H9 (cell line): ENCODE measurements around the gene FHL3. TPM values are rescaled to one million over a fixed set of nuclear protein-coding genes. Genes with fewer than 3 reads are reported as not detected.
"Not testable (repeated sequence)": the region's sequence is repeated elsewhere in the genome, so short reads cannot be mapped to it uniquely, and the experiment has no call there.

ENCODE experiments used
- DNase-seq: peaks from one replicate; pipeline ENCODE4 v3.0.0-alpha.2; 2017
- H2AFZ ChIP-seq: one replicate; pipeline ENCODE4 v1.6.1; 2013; ENCODE audit warnings: mild to moderate bottlenecking, low read length, control low read depth, moderate library complexity
- H2AK5ac ChIP-seq: 2 replicates; pipeline ENCODE4 v1.6.1; 2013; ENCODE audit warnings: low read length, control low read depth, mixed read lengths; ENCODE audit not compliant: insufficient read length
- H2BK120ac ChIP-seq: one replicate; pipeline ENCODE4 v1.6.1; 2013; ENCODE audit warnings: low read depth, mild to moderate bottlenecking, low read length, control low read depth, inconsistent platforms; ENCODE audit not compliant: poor library complexity, severe bottlenecking
- H2BK12ac ChIP-seq: 2 replicates; pipeline ENCODE4 v1.6.1; 2013; ENCODE audit warnings: low read length, control low read depth, mixed read lengths, low read depth; ENCODE audit not compliant: insufficient read length
- H2BK15ac ChIP-seq: 2 replicates; pipeline ENCODE4 v1.6.1; 2013; ENCODE audit warnings: low read depth, low read length, control low read depth
- H2BK20ac ChIP-seq: one replicate; pipeline ENCODE4 v1.6.1; 2013; ENCODE audit warnings: low read depth, mild to moderate bottlenecking, low read length, control low read depth, inconsistent platforms; ENCODE audit not compliant: poor library complexity, severe bottlenecking
- H2BK5ac ChIP-seq: 2 replicates; pipeline ENCODE4 v1.6.1; 2013; ENCODE audit warnings: low read length, control low read depth, mixed read lengths; ENCODE audit not compliant: insufficient read length
- H3K14ac ChIP-seq: 2 replicates; pipeline ENCODE4 v1.6.1; 2013; ENCODE audit warnings: low read length, control low read depth; ENCODE audit not compliant: insufficient read depth
- H3K18ac ChIP-seq: 2 replicates; pipeline ENCODE4 v1.6.1; 2013; ENCODE audit warnings: low read depth, mild to moderate bottlenecking, mixed read lengths, low read length, control low read depth; ENCODE audit not compliant: insufficient read length
- H3K23ac ChIP-seq: 2 replicates; pipeline ENCODE4 v1.6.1; 2013; ENCODE audit warnings: low read length, control low read depth, mixed read lengths, low read depth; ENCODE audit not compliant: insufficient read length
- H3K23me2 ChIP-seq: 2 replicates; pipeline ENCODE4 v1.6.1; 2013; ENCODE audit warnings: low read depth, mild to moderate bottlenecking, mixed read lengths, low read length, control low read depth; ENCODE audit not compliant: insufficient read length, poor library complexity, severe bottlenecking
- H3K27ac ChIP-seq: 2 replicates; pipeline ENCODE4 v1.5.1; 2013; ENCODE audit warnings: low read length, control low read depth, mixed read lengths, low read depth; ENCODE audit not compliant: insufficient read length
- H3K27me3 ChIP-seq: 2 replicates; pipeline ENCODE4 v1.6.1; 2013; ENCODE audit warnings: low read length, control low read depth, inconsistent platforms; ENCODE audit not compliant: insufficient read depth
- H3K4ac ChIP-seq: 2 replicates; pipeline ENCODE4 v1.6.1; 2013; ENCODE audit warnings: low read depth, mild to moderate bottlenecking, control low read depth, inconsistent platforms, low read length, moderate library complexity
- H3K4me1 ChIP-seq: 2 replicates; pipeline ENCODE4 v1.6.1; 2013; ENCODE audit warnings: low read length, control low read depth, inconsistent platforms; ENCODE audit not compliant: insufficient read depth
- H3K4me2 ChIP-seq: 2 replicates; pipeline ENCODE4 v1.6.1; 2013; ENCODE audit warnings: low read length, control low read depth, mixed read lengths; ENCODE audit not compliant: insufficient read length, insufficient read depth
- H3K56ac ChIP-seq: 2 replicates; pipeline ENCODE4 v1.6.1; 2013; ENCODE audit warnings: low read depth, mild to moderate bottlenecking, mixed read lengths, low read length, control low read depth; ENCODE audit not compliant: insufficient read length
- H3K79me1 ChIP-seq: 2 replicates; pipeline ENCODE4 v1.6.1; 2013; ENCODE audit warnings: low read depth, mild to moderate bottlenecking, moderate library complexity, low read length, control low read depth, inconsistent platforms; ENCODE audit not compliant: insufficient read depth, poor library complexity, severe bottlenecking
- H3K79me2 ChIP-seq: 2 replicates; pipeline ENCODE4 v1.6.1; 2013; ENCODE audit warnings: low read length, control low read depth, inconsistent platforms; ENCODE audit not compliant: insufficient read depth
- H3K9ac ChIP-seq: 2 replicates; pipeline ENCODE4 v1.6.1; 2013; ENCODE audit warnings: low read length, control low read depth, mixed read lengths; ENCODE audit not compliant: insufficient read length; ENCODE audit errors: extremely low read depth
- H3K9me3 ChIP-seq: one replicate; pipeline ENCODE4 v1.6.1; 2013; ENCODE audit warnings: low read depth, low read length, inconsistent platforms; ENCODE audit not compliant: control insufficient read depth
- H3T11ph ChIP-seq: one replicate; pipeline ENCODE4 v1.6.1; 2013; ENCODE audit warnings: mild to moderate bottlenecking, low read length, control low read depth, inconsistent platforms
- H4K20me1 ChIP-seq: one replicate; pipeline ENCODE4 v1.6.1; 2013; ENCODE audit not compliant: control insufficient read depth, insufficient read length, insufficient read depth
- H4K5ac ChIP-seq: 2 replicates; pipeline ENCODE4 v1.6.1; 2013; ENCODE audit warnings: low read depth, mild to moderate bottlenecking, mixed read lengths, low read length, control low read depth; ENCODE audit not compliant: insufficient read length
- H4K8ac ChIP-seq: replicated peaks from 2 replicates; pipeline ENCODE4 v1.6.1; 2013; ENCODE audit warnings: low read length, control low read depth, mixed read lengths, low read depth; ENCODE audit not compliant: insufficient read length
- H4K91ac ChIP-seq: 2 replicates; pipeline ENCODE4 v1.6.1; 2013; ENCODE audit warnings: low read depth, mild to moderate bottlenecking, moderate library complexity, mixed read lengths, low read length, control low read depth; ENCODE audit not compliant: insufficient read length
- H3K27ac Mint-ChIP-seq, 3 experiments: 2 replicates in 2 of 3; 3 replicates in 1 of 3; pipeline ENCODE4 v1.8.0; 2020 to 2021; ENCODE audit warnings: mixed read lengths in 3 of 3, mild to moderate bottlenecking in 1 of 3, moderate library complexity in 1 of 3
- H3K27me3 Mint-ChIP-seq: 2 replicates; pipeline ENCODE4 v1.8.0; 2021; ENCODE audit warnings: low read depth, mild to moderate bottlenecking, moderate library complexity, mixed read lengths
- H3K36me3 Mint-ChIP-seq, 3 experiments: 2 replicates in 2 of 3; 3 replicates in 1 of 3; pipeline ENCODE4 v1.8.0; 2020 to 2021; ENCODE audit warnings: low read depth in 3 of 3, mixed read lengths in 3 of 3; ENCODE audit not compliant: insufficient read depth in 1 of 3
- H3K4me1 Mint-ChIP-seq, 2 experiments: 2 replicates each; pipeline ENCODE4 v1.8.0; 2020; ENCODE audit warnings: mixed read lengths in 2 of 2
- H3K4me3 Mint-ChIP-seq, 2 experiments: 2 replicates in 1 of 2; 3 replicates in 1 of 2; pipeline ENCODE4 v1.8.0; 2020 to 2021; ENCODE audit warnings: mild to moderate bottlenecking in 2 of 2, mixed read lengths in 2 of 2, moderate library complexity in 1 of 2
- H3K9me3 Mint-ChIP-seq, 2 experiments: 2 replicates in 1 of 2; 3 replicates in 1 of 2; pipeline ENCODE4 v1.8.0; 2020; ENCODE audit warnings: mild to moderate bottlenecking in 2 of 2, mixed read lengths in 2 of 2, moderate library complexity in 1 of 2
- CTCF ChIP-seq: fragments of 200-600 bp; sonication (generic); conservative IDR thresholded peaks from 3 replicates; pipeline ENCODE4 v1.8.0; 2021; ENCODE audit warnings: antibody characterized with exemption, mild to moderate bottlenecking
- WGBS: extraction: QIAGEN DNeasy Blood & Tissue Kit; methylation state at CpG from one replicate; pipeline ENCODE4 v1.1.7; 2013; ENCODE audit warnings: missing lambda C conversion rate, low lambda C conversion rate, mixed read lengths; ENCODE audit not compliant: insufficient read length; ENCODE audit errors: extremely low coverage; 5-methylcytosine and 5-hydroxymethylcytosine counted together
- total RNA-seq: library from RNA; stranded (reverse); gene quantifications from 2 replicates; pipeline ENCODE4 v1.2.1, GENCODE V29; 2021

Gene FHL3
- total RNA-seq, 1 experiment from 2014 or later: 32.8 TPM

DNA sequence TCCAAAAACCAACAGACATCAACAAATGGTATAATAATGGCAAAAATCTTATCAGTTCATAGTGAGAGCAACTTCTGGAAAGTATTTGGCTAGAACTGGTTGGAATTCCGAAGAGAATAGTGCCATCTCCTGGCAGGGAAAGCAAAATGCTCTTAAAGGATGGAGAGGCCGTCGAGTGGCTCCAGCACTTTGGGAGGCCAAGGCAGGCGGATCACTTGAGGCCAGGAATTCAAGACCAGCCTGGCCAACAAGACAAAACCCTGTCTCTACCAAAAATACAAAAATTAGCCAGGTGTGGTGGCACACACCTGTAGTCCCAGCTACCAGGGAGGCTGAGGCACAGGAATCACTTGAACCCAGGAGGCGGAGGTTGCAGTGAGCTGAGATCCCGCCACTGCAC is 30.2 kb downstream of the FHL3 start:
- H3K36me3 Mint-ChIP-seq: peaks cover 69 to 100% (median 88%) of the 10 kb centered on the region in 3 experiments

More for the DNA sequence above, 30.2 kb downstream of the FHL3 start:
- H3K27me3 ChIP-seq, H3K79me1 ChIP-seq, H3K4ac ChIP-seq, H2BK20ac ChIP-seq, H3K9me3 ChIP-seq, H3K14ac ChIP-seq, H3T11ph ChIP-seq, H3K4me1 ChIP-seq, H2BK5ac ChIP-seq, H4K91ac ChIP-seq, H2AK5ac ChIP-seq, H3K9ac ChIP-seq, H3K27me3 Mint-ChIP-seq, H3K23me2 ChIP-seq, H3K27ac Mint-ChIP-seq, H3K56ac ChIP-seq, H4K8ac ChIP-seq, H2BK120ac ChIP-seq, H2BK15ac ChIP-seq, H3K27ac ChIP-seq, H3K4me2 ChIP-seq, H4K5ac ChIP-seq, H3K4me1 Mint-ChIP-seq, H2AFZ ChIP-seq, H3K9me3 Mint-ChIP-seq, H3K4me3 Mint-ChIP-seq, H3K23ac ChIP-seq, H4K20me1 ChIP-seq, H3K18ac ChIP-seq, H3K79me2 ChIP-seq, H2BK12ac ChIP-seq: not testable (repeated sequence)
- WGBS: no CpG with 5 or more reads among the region's 6 CpGs
- peak; percentile 42 for DNase-seq
- TF ChIP-seq CTCF: peak; percentile 84
